ENCODE measurements around the gene CHD2.

DNA sequence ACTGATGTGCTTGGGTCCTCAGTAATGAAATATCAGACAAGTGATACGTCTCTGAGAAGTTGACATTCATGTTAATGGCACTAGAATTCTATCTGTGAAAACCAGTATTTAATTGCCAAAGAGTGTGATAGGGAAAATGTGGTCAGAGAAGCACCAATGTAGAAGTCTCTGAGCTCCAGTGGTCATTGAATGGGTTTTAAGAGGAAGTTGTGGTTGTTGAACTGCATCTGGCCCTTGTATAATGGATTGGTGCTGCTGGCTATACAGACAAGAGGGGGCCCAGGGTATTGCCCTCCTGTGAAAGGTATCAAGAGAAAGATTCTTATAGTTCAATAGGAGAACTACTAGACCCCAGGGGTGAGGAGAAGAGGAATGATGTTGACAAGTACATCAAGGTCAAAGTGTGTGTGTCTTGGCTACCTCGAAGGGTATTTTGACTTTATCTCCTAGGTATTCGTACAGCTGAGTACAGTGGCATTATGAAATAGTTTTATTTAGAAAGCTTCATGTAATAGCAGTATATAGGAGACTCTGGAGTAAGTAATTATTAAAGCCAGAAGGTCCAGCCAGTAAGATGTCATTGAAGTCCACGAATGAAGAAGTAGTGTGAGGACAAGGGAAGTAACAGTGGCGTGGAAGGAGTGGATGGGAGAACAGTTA lies 47.1 kb downstream of the CHD2 start:
- TF ChIP-seq, protein P1, sequence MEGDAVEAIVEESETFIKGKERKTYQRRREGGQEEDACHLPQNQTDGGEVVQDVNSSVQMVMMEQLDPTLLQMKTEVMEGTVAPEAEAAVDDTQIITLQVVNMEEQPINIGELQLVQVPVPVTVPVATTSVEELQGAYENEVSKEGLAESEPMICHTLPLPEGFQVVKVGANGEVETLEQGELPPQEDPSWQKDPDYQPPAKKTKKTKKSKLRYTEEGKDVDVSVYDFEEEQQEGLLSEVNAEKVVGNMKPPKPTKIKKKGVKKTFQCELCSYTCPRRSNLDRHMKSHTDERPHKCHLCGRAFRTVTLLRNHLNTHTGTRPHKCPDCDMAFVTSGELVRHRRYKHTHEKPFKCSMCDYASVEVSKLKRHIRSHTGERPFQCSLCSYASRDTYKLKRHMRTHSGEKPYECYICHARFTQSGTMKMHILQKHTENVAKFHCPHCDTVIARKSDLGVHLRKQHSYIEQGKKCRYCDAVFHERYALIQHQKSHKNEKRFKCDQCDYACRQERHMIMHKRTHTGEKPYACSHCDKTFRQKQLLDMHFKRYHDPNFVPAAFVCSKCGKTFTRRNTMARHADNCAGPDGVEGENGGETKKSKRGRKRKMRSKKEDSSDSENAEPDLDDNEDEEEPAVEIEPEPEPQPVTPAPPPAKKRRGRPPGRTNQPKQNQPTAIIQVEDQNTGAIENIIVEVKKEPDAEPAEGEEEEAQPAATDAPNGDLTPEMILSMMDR (IDR thresholded peaks at IDR 0.05; ENCODE audit: low read length), result no peak
- no peak for TF ChIP-seq EZH2 (IDR thresholded peaks at IDR 0.05; ENCODE audit: borderline replicate concordance, low read length)

All from OCI-LY1 (cell line).